ENCODE results near the gene CCT3. TPM values are rescaled to one million over a fixed set of nuclear protein-coding genes. Genes with fewer than 3 reads are reported as not detected.

CCT3 gene
- total RNA-seq, 1 experiment from 2014 or later: 451 TPM

GRCh38 chr1:156293895-156294294 lies 44.2 kb downstream of the CCT3 start:
- POLR2A ChIA-PET: interaction anchor here (0.6 kb wide), 1 partner anchor 142 kb away, joined by 3 read pairs; no protein-coding TSS in a partner anchor
- DNase-seq (ENCODE audit: low read depth, low spot score): no peak
- in situ Hi-C loops (cut with HindIII; ENCODE audit: low pct_unique_long_range_greater_than_20kb, low sequenced_read_pairs) (no loop called here), intact Hi-C loops (cut with micrococcal nuclease; ENCODE audit: unreplicated experiment) (no loop called here)
- no peak overlapping the region for H3K4me3 ChIP-seq (ENCODE audit: low read depth in 2 of 2, low read length in 2 of 2)
- TF ChIP-seq, protein P1, sequence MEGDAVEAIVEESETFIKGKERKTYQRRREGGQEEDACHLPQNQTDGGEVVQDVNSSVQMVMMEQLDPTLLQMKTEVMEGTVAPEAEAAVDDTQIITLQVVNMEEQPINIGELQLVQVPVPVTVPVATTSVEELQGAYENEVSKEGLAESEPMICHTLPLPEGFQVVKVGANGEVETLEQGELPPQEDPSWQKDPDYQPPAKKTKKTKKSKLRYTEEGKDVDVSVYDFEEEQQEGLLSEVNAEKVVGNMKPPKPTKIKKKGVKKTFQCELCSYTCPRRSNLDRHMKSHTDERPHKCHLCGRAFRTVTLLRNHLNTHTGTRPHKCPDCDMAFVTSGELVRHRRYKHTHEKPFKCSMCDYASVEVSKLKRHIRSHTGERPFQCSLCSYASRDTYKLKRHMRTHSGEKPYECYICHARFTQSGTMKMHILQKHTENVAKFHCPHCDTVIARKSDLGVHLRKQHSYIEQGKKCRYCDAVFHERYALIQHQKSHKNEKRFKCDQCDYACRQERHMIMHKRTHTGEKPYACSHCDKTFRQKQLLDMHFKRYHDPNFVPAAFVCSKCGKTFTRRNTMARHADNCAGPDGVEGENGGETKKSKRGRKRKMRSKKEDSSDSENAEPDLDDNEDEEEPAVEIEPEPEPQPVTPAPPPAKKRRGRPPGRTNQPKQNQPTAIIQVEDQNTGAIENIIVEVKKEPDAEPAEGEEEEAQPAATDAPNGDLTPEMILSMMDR (IDR thresholded peaks at IDR 0.05): no peak
- TF ChIP-seq REST (IDR thresholded peaks at IDR 0.05; ENCODE audit: insufficient read depth in 1 of 2, low read depth in 2 of 2, low read length in 1 of 2) (no peak), POLR2AphosphoS5 (IDR thresholded peaks at IDR 0.05; ENCODE audit: low read depth, low read length) (no peak), TCF7L2 (IDR thresholded peaks at IDR 0.05; ENCODE audit: low read depth, low read length) (no peak), SIN3A (IDR thresholded peaks at IDR 0.05; ENCODE audit: borderline replicate concordance, insufficient read depth, low read depth, low read length) (no peak)
- CTCF ChIA-PET: no interaction called here
- no peak for ATAC-seq
- BruUV-seq (replicated peaks): no TSS peak
- H3K9me3 ChIP-seq (ENCODE audit: control insufficient read depth, insufficient read depth, low read depth, low read length): no peaks in the 10 kb centered on the region
- H3K27ac ChIP-seq (ENCODE audit: low read length): no peak overlapping the region
- H3K36me3 ChIP-seq (ENCODE audit: control insufficient read depth, insufficient read depth, low read length): no peaks in the 10 kb centered on the region
- H3K27me3 ChIP-seq (ENCODE audit: control insufficient read depth, insufficient read depth, low read length): no peaks in the 10 kb centered on the region
- H3K4me1 ChIP-seq (ENCODE audit: control insufficient read depth, insufficient read depth, low read length): peaks cover 18% of the 10 kb centered on the region

DNA sequence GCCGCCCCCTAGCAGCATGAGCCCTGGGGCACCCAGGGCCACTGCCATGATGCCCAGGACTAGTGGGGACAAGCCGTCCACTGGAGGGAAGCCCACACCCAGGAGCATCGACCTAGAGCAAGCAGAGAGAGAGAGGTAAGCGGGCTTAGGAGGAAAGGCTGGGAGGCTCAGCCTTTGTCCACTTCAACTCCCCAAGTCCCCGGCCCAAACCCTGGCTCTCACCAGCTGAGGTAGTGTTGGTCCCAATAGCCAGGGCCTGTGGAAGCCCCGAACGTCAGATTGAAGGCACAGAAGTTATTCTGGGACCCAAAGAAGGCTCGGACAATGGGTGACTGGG lies 45.0 kb downstream of the CCT3 start:
- H3K4me3 ChIP-seq (ENCODE audit: low read depth in 2 of 2, low read length in 2 of 2): no peak overlapping the region
- TF ChIP-seq POLR2AphosphoS5 (IDR thresholded peaks at IDR 0.05; ENCODE audit: low read depth, low read length): 0 out of 2 replicates have a peak, but pooled peaks have one; percentile 15
- TF ChIP-seq, protein P1 (IDR thresholded peaks at IDR 0.05): no peak
- H3K4me1 ChIP-seq (ENCODE audit: control insufficient read depth, insufficient read depth, low read length): peaks cover 18% of the 10 kb centered on the region
- intact Hi-C loops (cut with micrococcal nuclease; ENCODE audit: unreplicated experiment): no loop called here
- H3K27ac ChIP-seq (ENCODE audit: low read length): no peak overlapping the region
- no peak for ATAC-seq
- in situ Hi-C loops (cut with HindIII; ENCODE audit: low pct_unique_long_range_greater_than_20kb, low sequenced_read_pairs): no loop called here
- no peak for DNase-seq (ENCODE audit: low read depth, low spot score)
- no TSS peak for BruUV-seq (replicated peaks)
- no peaks in the 10 kb centered on the region for H3K36me3 ChIP-seq (ENCODE audit: control insufficient read depth, insufficient read depth, low read length)
- ChIA-PET POLR2A (interaction anchor here (0.6 kb wide), 1 partner anchor 142 kb away, joined by 3 read pairs; no protein-coding TSS in a partner anchor), CTCF (no interaction called here)
- H3K9me3 ChIP-seq (ENCODE audit: control insufficient read depth, insufficient read depth, low read depth, low read length): no peaks in the 10 kb centered on the region
- H3K27me3 ChIP-seq (ENCODE audit: control insufficient read depth, insufficient read depth, low read length): no peaks in the 10 kb centered on the region

All from Panc1 (cell line).